ENCODE data around the gene TP63.

The TP63 gene

GRCh38 chr3:189941679-189942078 is 310.5 kb downstream of the TP63 start:
- no peak for DNase-seq

GRCh38 chr3:189942948-189943347 is 311.8 kb downstream of the TP63 start:
- no peak for DNase-seq

GRCh38 chr3:189944285-189945145 is 313.3 kb downstream of the TP63 start:
- DNase-seq, result no peak

GRCh38 chr3:189945935-189946709 is 314.9 kb downstream of the TP63 start:
- no peak for DNase-seq

Data from SHP77 (cell line).